ENCODE data around the gene GLB1L. TPM values are rescaled to one million over a fixed set of nuclear protein-coding genes. Genes with fewer than 3 reads are reported as not detected.

Gene GLB1L
- total and polyA plus RNA-seq, 2 of the 8 experiments (the other 6 are each of a cell fraction or from before 2014, with no cell fraction given) = 3.7 to 4.0 TPM

DNA sequence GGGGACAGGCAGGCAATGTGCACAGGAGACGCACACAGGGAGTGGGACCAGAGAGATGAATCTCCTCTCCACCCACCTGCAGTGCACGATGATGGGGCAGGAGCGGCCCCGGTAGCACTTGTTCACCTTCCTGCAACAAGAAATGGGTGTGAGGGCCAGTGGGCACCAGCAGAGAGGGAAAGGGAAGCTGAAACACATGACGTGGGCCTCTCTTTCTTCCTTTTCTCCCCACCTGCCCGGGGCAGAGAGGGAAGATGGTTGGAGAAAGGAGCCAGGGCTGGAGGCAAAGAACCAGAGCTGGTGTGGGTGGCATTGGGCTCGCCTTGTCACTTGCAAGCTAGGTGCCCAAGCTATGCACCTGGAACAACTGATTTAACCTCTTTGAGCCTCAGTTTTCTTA is 46.1 kb upstream of the GLB1L start:
- no peak overlapping the region for H3K27ac ChIP-seq (ENCODE audit: low read depth, low read length)
- no peak overlapping the region for H3K56ac ChIP-seq (replicated peaks; ENCODE audit: insufficient read length, low read depth, low read length)
- H3K9ac ChIP-seq (replicated peaks in 1 of 4; ENCODE audit: extremely low read depth in 1 of 4, low read depth in 3 of 4, low read length in 3 of 4) = no peak overlapping the region
- no peak for TF ChIP-seq EZH2 (IDR thresholded peaks at IDR 0.05; ENCODE audit: low read depth, low read length, severe bottlenecking)
- no peak for TF ChIP-seq RBBP5 (IDR thresholded peaks at IDR 0.05; ENCODE audit: borderline replicate concordance, low read depth, low read length)
- TF ChIP-seq CBX5 (IDR thresholded peaks at IDR 0.05; ENCODE audit: low read depth, low read length) = no peak
- no peak for TF ChIP-seq JUND (IDR thresholded peaks at IDR 0.05; ENCODE audit: low read length)
- no peak for TF ChIP-seq TAF1 (IDR thresholded peaks at IDR 0.05; ENCODE audit: low read depth, low read length)
- no peak for TF ChIP-seq CREB1 (IDR thresholded peaks at IDR 0.05)
- no peak for TF ChIP-seq POU5F1 (IDR thresholded peaks at IDR 0.05; ENCODE audit: low read depth, low read length)
- no peak for TF ChIP-seq ATF3 (IDR thresholded peaks at IDR 0.05; ENCODE audit: insufficient read depth, low read depth, low read length)
- TF ChIP-seq TBP (IDR thresholded peaks at IDR 0.05; ENCODE audit: low read depth, low read length) = no peak
- H4K91ac ChIP-seq (replicated peaks; ENCODE audit: insufficient read length, low read length) = no peak overlapping the region
- no peak overlapping the region for H2AK5ac ChIP-seq (ENCODE audit: low read depth, low read length)
- no peak overlapping the region for H3K4ac ChIP-seq (replicated peaks; ENCODE audit: insufficient read length, low read depth, low read length)
- H3K27me3 ChIP-seq (replicated peaks in 1 of 4; ENCODE audit: control insufficient read depth in 3 of 4, extremely low read depth in 1 of 4, insufficient read depth in 3 of 4, low read length in 3 of 4) = peaks cover 0 to 22% (median 13%) of the 10 kb centered on the region in 4 experiments; a peak in 6 of 7 replicates
- H2BK12ac ChIP-seq (ENCODE audit: low read depth, low read length) = no peak overlapping the region
- H3K9me3 ChIP-seq (ENCODE audit: insufficient read depth in 2 of 2, low read depth in 1 of 2, low read length in 1 of 2) = 0 out of 4 replicates have a peak, but pooled peaks cover 0 to 5% of the 10 kb centered on the region in 2 experiments
- H3K18ac ChIP-seq (ENCODE audit: extremely low read depth, low read length) = no peak overlapping the region
- H3K14ac ChIP-seq (ENCODE audit: insufficient read length) = no peak overlapping the region
- DNase-seq (ENCODE audit: low read depth in 1 of 2, low spot score in 2 of 2) = no peak
- WGBS, 2 experiments (ENCODE audit: extremely low coverage in 1 of 2, insufficient coverage in 1 of 2, insufficient read length in 1 of 2, insufficient replicate concordance in 2 of 2, low coverage in 1 of 2, low lambda C conversion rate in 2 of 2, missing lambda C conversion rate in 1 of 2) = 91% methylated on average over 7 of the region's 7 CpGs; no CpG with 5 or more reads in 1 of the 2 experiments
- no peak overlapping the region for H3K4me2 ChIP-seq (ENCODE audit: insufficient read depth in 1 of 2, low read depth in 2 of 2, low read length in 2 of 2)
- no peak overlapping the region for H3K23ac ChIP-seq (ENCODE audit: insufficient read length)
- peaks cover 0 to 2% of the 10 kb centered on the region in 2 experiments for H4K20me1 ChIP-seq (replicated peaks in 1 of 2; ENCODE audit: control insufficient read depth in 1 of 2, insufficient read depth in 2 of 2, low read length in 2 of 2)
- CTCF ChIA-PET (ENCODE audit: partially characterized antibody) = interaction anchor here (0.6 to 11.7 kb wide), 11 partner anchors 10 to 262 kb away, joined by 3 to 220 read pairs (median 5); partner anchors contain the start of genes DNAJB2, PTPRN and TUBA4B
- H2BK15ac ChIP-seq (ENCODE audit: low read length) = 0 out of 2 replicates have a peak overlapping the region, but pooled peaks have one; percentile 61
- no peak for FAIRE-seq
- H3K23me2 ChIP-seq (ENCODE audit: low read depth, low read length) = peaks cover 4% of the 10 kb centered on the region; the same call in 1 of the 2 replicates
- H3K79me2 ChIP-seq (ENCODE audit: control insufficient read depth in 1 of 2, insufficient read depth in 2 of 2, low read length in 2 of 2) = no peaks in the 10 kb centered on the region
- H2AFZ ChIP-seq (ENCODE audit: low read length) = no peak overlapping the region
- no peak overlapping the region for H2BK120ac ChIP-seq (replicated peaks; ENCODE audit: low read depth, low read length)
- H2BK5ac ChIP-seq (ENCODE audit: low read depth, low read length) = no peak overlapping the region
- no peak overlapping the region for H2BK20ac ChIP-seq (ENCODE audit: low read length)
- H3K4me3 ChIP-seq (ENCODE audit: extremely low read depth in 1 of 4, insufficient read depth in 2 of 4, low read depth in 3 of 4, low read length in 4 of 4) = no peak overlapping the region
- peaks cover 0 to 7% (median 2%) of the 10 kb centered on the region in 4 experiments; a peak in 6 of 7 replicates for H3K4me1 ChIP-seq (replicated peaks in 1 of 4; ENCODE audit: control insufficient read depth in 3 of 4, insufficient read depth in 4 of 4, low read length in 3 of 4)
- no peak overlapping the region for H4K8ac ChIP-seq (ENCODE audit: extremely low read depth, insufficient read depth, low read length)
- H3K79me1 ChIP-seq (ENCODE audit: low read depth, low read length) = no peaks in the 10 kb centered on the region
- POLR2A ChIA-PET (ENCODE audit: partially characterized antibody) = interaction anchor here (0.7 to 2.3 kb wide), 4 partner anchors 12 to 112 kb away, joined by 3 to 13 read pairs (median 4); partner anchors contain the start of genes DNAJB2 and TUBA4B
- no peak overlapping the region for H4K5ac ChIP-seq (ENCODE audit: insufficient read length, low read depth, low read length)
- no peaks in the 10 kb centered on the region for H3K36me3 ChIP-seq (ENCODE audit: control insufficient read depth in 2 of 4, insufficient read depth in 4 of 4, low read length in 3 of 4)
